Right cardiac atrium (tissue), 5 donors: ENCODE results near the gene AFDN. TPM values are rescaled to one million over a fixed set of nuclear protein-coding genes. Genes with fewer than 3 reads are reported as not detected.
A peak's percentile ranks its signal among the peaks of the same experiment; 100 is the strongest.

Experiments
- ATAC-seq, 2 donors: fragments of 200-7000 bp; cut with Tn5 transposase; one replicate each; pipeline versions ENCODE4 v1.8.0 to v1.9.1; 2020; ENCODE audit warnings: moderate library complexity in 2 of 2, mild to moderate bottlenecking in 1 of 2
- DNase-seq, 3 donors: peaks; one replicate each; pipeline ENCODE4 v3.0.0-alpha.2; 2020
- H3K27ac ChIP-seq: one replicate; pipeline ENCODE4 v1.5.1; 2013; ENCODE audit warnings: mild to moderate bottlenecking, low read length, control low read depth, moderate library complexity
- H3K27me3 ChIP-seq: one replicate; pipeline ENCODE4 v1.6.1; 2013; ENCODE audit not compliant: control insufficient read depth, insufficient read depth
- H3K4me1 ChIP-seq: one replicate; pipeline ENCODE4 v1.6.1; 2013; ENCODE audit warnings: low read length; ENCODE audit not compliant: control insufficient read depth, insufficient read depth
- H3K4me3 ChIP-seq: one replicate; pipeline ENCODE4 v1.5.1; 2013; ENCODE audit warnings: low read length, control low read depth
- H3K9me3 ChIP-seq: one replicate; pipeline ENCODE4 v1.6.1; 2013; ENCODE audit warnings: low read length; ENCODE audit not compliant: control insufficient read depth
- WGBS: extraction: QIAGEN DNeasy Blood & Tissue Kit; methylation state at CpG from one replicate; pipeline ENCODE4 v1.1.7; 2013; 5-methylcytosine and 5-hydroxymethylcytosine counted together
- intact Hi-C, 4 donors: fragments of 100-400 bp; cut with DNase I; formaldehyde crosslinking; loops; one replicate each; pipeline versions ENCODE4 v1.11.0 to v1.14.0; 2022 to 2023
- polyA plus RNA-seq: library from polyadenylated mRNA; stranded (reverse); fragments of 200-250 nt; gene quantifications from one replicate; pipeline ENCODE4 v1.2.3, GENCODE V29; 2013
- total RNA-seq, 4 donors: library from RNA; stranded (reverse); fragmentation: NEBNext Ultra II Directional; extraction: Animal tissue kit (Norgen Biotek cat#: 25700); gene quantifications; one replicate each; pipeline ENCODE4 v1.2.1, GENCODE V29; 2021
- donor health status: healthy with polysubstance abuse.
- donor health status: DM: no; HTN: yes; CAD: no.
- donor health status: DM: no; HTN: no; CAD: no.
- donor health status: DM: no; HTN: yes; CAD: no; lungs with severe emphysema.
- donor health status: DM: yes; HTN: yes; CAD: no.

Gene AFDN
- total and polyA plus RNA-seq, 5 donors = 23.0 to 58.0 (median 48.6) TPM

GRCh38 chr6:167957626-167958025 lies 130.9 kb downstream of the AFDN start:
- WGBS = 91% methylated on average over 6 of the region's 6 CpGs
- intact Hi-C loops = no loop called here
- DNase-seq (no peak), ATAC-seq (peak in 1 of 2 donors; percentile 13)
- Histone ChIP-seq H3K9me3 (no peaks in the 10 kb centered on the region), H3K4me1 (no peaks in the 10 kb centered on the region), H3K4me3 (no peak overlapping the region), H3K27ac (no peak overlapping the region), H3K27me3 (no peaks in the 10 kb centered on the region)

GRCh38 chr6:167960579-167960978 lies 133.9 kb downstream of the AFDN start:
- H3K27ac ChIP-seq = no peak overlapping the region
- H3K4me1 ChIP-seq = no peaks in the 10 kb centered on the region

GRCh38 chr6:167962711-167963110 lies 136.0 kb downstream of the AFDN start:
- Histone ChIP-seq H3K4me3 (no peak overlapping the region), H3K27ac (no peak overlapping the region), H3K9me3 (no peaks in the 10 kb centered on the region), H3K4me1 (peaks cover 5% of the 10 kb centered on the region), H3K27me3 (no peaks in the 10 kb centered on the region)
- no peak for DNase-seq
- 60% methylated on average over 5 of the region's 5 CpGs for WGBS
- intact Hi-C loops = no loop called here
- peak in 1 of 2 donors; percentile 32 for ATAC-seq

More at GRCh38 chr6:167960579-167960978, 133.9 kb downstream of the AFDN start:
- intact Hi-C loops = no loop called here
- H3K9me3 ChIP-seq = no peaks in the 10 kb centered on the region
- H3K27me3 ChIP-seq = no peaks in the 10 kb centered on the region
- WGBS = 86% methylated on average over 5 of the region's 5 CpGs
- ATAC-seq = no peak
- no peak for DNase-seq
- H3K4me3 ChIP-seq = no peak overlapping the region

- H3K27me3 ChIP-seq = no peaks in the 10 kb centered on the region
- intact Hi-C loops = no loop called here
- peaks cover 5% of the 10 kb centered on the region for H3K4me1 ChIP-seq
- no peak overlapping the region for H3K27ac ChIP-seq
- no peak overlapping the region for H3K4me3 ChIP-seq
- WGBS = 95% methylated on average over 8 of the region's 8 CpGs
- ATAC-seq (peak in 1 of 2 donors; percentile 41), DNase-seq (no peak)
- no peaks in the 10 kb centered on the region for H3K9me3 ChIP-seq
These were observed 136.9 kb downstream of the AFDN start for GRCh38 chr6:167963589-167964057.

- H3K9me3 ChIP-seq = no peaks in the 10 kb centered on the region
- H3K27me3 ChIP-seq = no peaks in the 10 kb centered on the region
- ATAC-seq (peak; percentile 30 to 54), DNase-seq (no peak)
- H3K27ac ChIP-seq = peak overlapping the region; percentile 66
- intact Hi-C loops = no loop called here
- peaks cover 5% of the 10 kb centered on the region for H3K4me1 ChIP-seq
- 73% methylated on average over 39 of the region's 39 CpGs for WGBS
- H3K4me3 ChIP-seq = peak overlapping the region; percentile 6
These were observed 139.2 kb downstream of the AFDN start for GRCh38 chr6:167965592-167966539.

GRCh38 chr6:167966540-167966905 lies 139.8 kb downstream of the AFDN start:
- Histone ChIP-seq H3K4me3 (no peak overlapping the region), H3K4me1 (peaks cover 5% of the 10 kb centered on the region), H3K9me3 (no peaks in the 10 kb centered on the region), H3K27me3 (no peaks in the 10 kb centered on the region), H3K27ac (peak overlapping the region; percentile 32)
- WGBS = 69% methylated on average over 8 of the region's 8 CpGs
- no peak for DNase-seq
- peak in 1 of 2 donors; percentile 36 for ATAC-seq
- intact Hi-C loops = no loop called here

GRCh38 chr6:167968091-167968490 lies 141.4 kb downstream of the AFDN start:
- intact Hi-C loops = no loop called here
- DNase-seq (no peak), ATAC-seq (no peak)
- Histone ChIP-seq H3K27ac (no peak overlapping the region), H3K27me3 (no peaks in the 10 kb centered on the region), H3K4me1 (peaks cover 5% of the 10 kb centered on the region), H3K4me3 (no peak overlapping the region), H3K9me3 (no peaks in the 10 kb centered on the region)
- WGBS = 74% methylated on average over 6 of the region's 6 CpGs

- DNase-seq = no peak
These were observed 143.5 kb downstream of the AFDN start for GRCh38 chr6:167970230-167970629.

GRCh38 chr6:167972193-167972592 lies 145.5 kb downstream of the AFDN start:
- Histone ChIP-seq H3K9me3 (no peaks in the 10 kb centered on the region), H3K4me3 (no peak overlapping the region), H3K27ac (no peak overlapping the region), H3K27me3 (no peaks in the 10 kb centered on the region), H3K4me1 (no peaks in the 10 kb centered on the region)
- ATAC-seq (no peak), DNase-seq (no peak)
- 97% methylated on average over 10 of the region's 10 CpGs for WGBS
- intact Hi-C loops = no loop called here

More at GRCh38 chr6:167970230-167970629, 143.5 kb downstream of the AFDN start:
- Histone ChIP-seq H3K9me3 (no peaks in the 10 kb centered on the region), H3K4me1 (peaks cover 5% of the 10 kb centered on the region), H3K4me3 (no peak overlapping the region), H3K27me3 (no peaks in the 10 kb centered on the region), H3K27ac (no peak overlapping the region)
- peak; percentile 62 to 63 for ATAC-seq
- intact Hi-C loops = no loop called here
- 57% methylated on average over 10 of the region's 10 CpGs for WGBS

- no peaks in the 10 kb centered on the region for H3K9me3 ChIP-seq
- ATAC-seq (peak in 1 of 2 donors; percentile 15), DNase-seq (no peak)
- intact Hi-C loops = no loop called here
- H3K4me1 ChIP-seq = no peaks in the 10 kb centered on the region
- no peak overlapping the region for H3K27ac ChIP-seq
- no peaks in the 10 kb centered on the region for H3K27me3 ChIP-seq
- WGBS = 79% methylated on average over 9 of the region's 9 CpGs
- no peak overlapping the region for H3K4me3 ChIP-seq
These were observed 146.6 kb downstream of the AFDN start for GRCh38 chr6:167973148-167973885.
